ENCODE measurements around the gene ZNF892.
A peak's percentile ranks its signal among the peaks of the same experiment; 100 is the strongest.
"Not testable (repeated sequence)": the region's sequence is repeated elsewhere in the genome, so short reads cannot be mapped to it uniquely, and the experiment has no call there.

The ZNF892 gene

DNA sequence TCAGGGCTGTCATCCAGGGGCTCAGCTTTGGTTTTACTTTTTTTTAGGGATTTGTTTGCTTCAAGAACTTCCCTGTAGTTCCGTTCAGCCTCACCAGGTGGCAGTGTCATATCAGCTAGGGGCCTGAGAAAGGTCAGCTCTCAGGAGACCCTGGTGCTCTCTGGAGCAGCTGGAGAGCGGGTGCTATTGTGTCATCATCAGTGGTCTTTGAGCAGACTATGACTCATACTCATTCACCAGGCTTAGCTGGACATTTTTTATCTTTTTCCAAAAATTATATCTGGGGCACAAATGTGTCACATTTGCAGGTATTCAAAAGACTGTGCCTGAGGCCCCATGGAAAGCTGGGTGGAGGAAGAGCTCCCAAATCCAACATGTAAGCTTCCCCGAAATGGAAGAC is 24.4 kb downstream of the ZNF892 start:
- peak; percentile 45 for DNase-seq

- no peak for DNase-seq
Observed at GRCh38 chr2:95232232-95232631, 24.9 kb downstream of the ZNF892 start.

GRCh38 chr2:95234286-95234785 is 27.0 kb downstream of the ZNF892 start:
- no peak for DNase-seq

- DNase-seq, result no peak
Observed at GRCh38 chr2:95234816-95235215, 27.5 kb downstream of the ZNF892 start.

DNA sequence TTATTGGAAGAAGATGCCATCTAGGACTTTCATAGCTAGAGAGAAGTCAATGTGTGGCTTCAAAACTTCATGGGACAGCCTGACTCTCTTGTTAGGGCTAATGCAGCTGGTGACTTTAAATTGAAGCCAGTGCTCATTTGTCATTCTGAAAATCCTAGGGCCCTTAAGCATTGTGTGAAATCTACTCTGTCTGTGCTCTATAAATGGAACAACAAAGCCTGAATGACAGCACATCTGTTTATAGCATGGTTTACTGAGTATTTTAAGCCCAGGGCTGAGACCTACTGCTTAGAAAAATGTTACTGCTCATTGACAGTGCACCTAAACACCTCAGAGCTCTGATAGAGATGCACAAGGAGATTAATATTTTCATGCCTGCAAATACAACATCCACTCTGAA is 30.8 kb downstream of the ZNF892 start:
- DNase-seq, result no peak

DNA sequence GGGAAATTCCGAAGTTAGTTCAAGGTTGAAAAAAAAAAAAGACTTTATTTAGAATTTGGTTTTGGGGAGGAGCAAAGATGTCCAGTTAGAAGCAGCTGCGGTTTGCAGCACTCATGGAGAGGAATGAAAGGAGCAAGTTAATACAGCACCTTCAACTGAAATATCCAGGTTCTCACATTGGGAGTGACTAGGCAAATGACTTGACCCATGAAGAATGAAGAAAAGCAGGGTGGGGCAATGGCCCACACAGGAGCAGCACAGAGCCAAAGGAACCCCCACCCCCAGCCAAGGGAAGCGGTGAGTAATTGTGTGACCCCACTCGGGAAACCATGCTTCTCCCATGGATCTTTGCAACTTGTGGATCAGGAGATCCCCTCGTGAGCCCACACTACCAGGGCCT is 32.8 kb downstream of the ZNF892 start:
- no peak for DNase-seq

GRCh38 chr2:95240556-95240955 is 33.2 kb downstream of the ZNF892 start:
- no peak for DNase-seq

GRCh38 chr2:95242084-95242483 is 34.8 kb downstream of the ZNF892 start:
- not testable (repeated sequence) for DNase-seq
